Ascending aorta (tissue), 2 donors: ENCODE results near the gene MCC. TPM values are rescaled to one million over a fixed set of nuclear protein-coding genes. Genes with fewer than 3 reads are reported as not detected.

ENCODE experiments used
- DNase-seq, 2 donors: peaks; one replicate each; pipeline ENCODE4 v3.0.0-alpha.2; 2019; ENCODE audit warnings: low spot score in 2 of 2
- H3K27ac ChIP-seq, 2 donors: fragments of 200-600 bp; sonication (generic); one replicate each; pipeline ENCODE4 v1.5.1; 2016 to 2017; ENCODE audit warnings: mild to moderate bottlenecking in 1 of 2
- H3K27me3 ChIP-seq: fragments of 200-600 bp; sonication (generic); one replicate; pipeline ENCODE4 v1.5.1; 2017
- H3K36me3 ChIP-seq, 2 donors: fragments of 200-600 bp; sonication (generic); one replicate each; pipeline ENCODE4 v1.5.1; 2016
- H3K4me1 ChIP-seq, 2 donors: fragments of 200-600 bp; sonication (generic); one replicate each; pipeline ENCODE4 v1.5.1; 2016 to 2017; ENCODE audit warnings: mild to moderate bottlenecking in 1 of 2
- H3K4me3 ChIP-seq, 2 donors: fragments of 200-600 bp; sonication (generic); one replicate each; pipeline ENCODE4 v1.5.1; 2016 to 2017; ENCODE audit warnings: mild to moderate bottlenecking in 1 of 2
- H3K9me3 ChIP-seq, 2 donors: fragments of 200-600 bp; sonication (generic); one replicate each; pipeline ENCODE4 v1.5.1; 2016
- CTCF ChIP-seq, 3 experiments: fragments of 200-600 bp in 2 of 3; fragments of 450-650 bp in 1 of 3; sonication (generic) in 2 of 3; IDR thresholded peaks; one replicate each; pipeline ENCODE4 v1.5.1; 2016 to 2019; ENCODE audit warnings: antibody characterized with exemption in 3 of 3, mild to moderate bottlenecking in 1 of 3, moderate library complexity in 1 of 3
- intact Hi-C: fragments of 100-400 bp; cut with DNase I; formaldehyde crosslinking; loops from one replicate; pipeline ENCODE4 v1.15.1; 2023
- total RNA-seq: library from RNA; depleted of rRNA; stranded (reverse); fragments of >200 nt; gene quantifications from one replicate; pipeline ENCODE4 v1.1.0, GENCODE V29; 2016

MCC gene
- total RNA-seq, 1 donor from 2014 or later = 67.9 TPM

- no peak for TF ChIP-seq CTCF (IDR thresholded peaks at IDR 0.05)
- Histone ChIP-seq H3K9me3 (no peaks in the 10 kb centered on the region), H3K4me3 (no peak overlapping the region), H3K27ac (no peak overlapping the region), H3K4me1 (no peaks in the 10 kb centered on the region), H3K27me3 (no peaks in the 10 kb centered on the region), H3K36me3 (no peaks in the 10 kb centered on the region)
- intact Hi-C loops = no loop called here
- no peak for DNase-seq
These were observed 239.0 kb downstream of the MCC start for GRCh38 chr5:113249206-113249605.

- intact Hi-C loops = no loop called here
- Histone ChIP-seq H3K4me1 (no peaks in the 10 kb centered on the region), H3K27ac (peak overlapping the region; percentile 21 to 23), H3K9me3 (no peaks in the 10 kb centered on the region), H3K36me3 (no peaks in the 10 kb centered on the region), H3K27me3 (no peaks in the 10 kb centered on the region), H3K4me3 (no peak overlapping the region)
- TF ChIP-seq CTCF (IDR thresholded peaks at IDR 0.05) = no peak
- DNase-seq = no peak
These were observed 241.8 kb downstream of the MCC start for GRCh38 chr5:113246361-113246870.

GRCh38 chr5:113245427-113246225, 242.6 kb downstream of the MCC start:
- no peaks in the 10 kb centered on the region for H3K9me3 ChIP-seq
- H3K27ac ChIP-seq = peak overlapping the region; percentile 21 to 46
- no peaks in the 10 kb centered on the region for H3K4me1 ChIP-seq
- no peaks in the 10 kb centered on the region for H3K36me3 ChIP-seq
- intact Hi-C loops = no loop called here
- no peaks in the 10 kb centered on the region for H3K27me3 ChIP-seq
- no peak overlapping the region for H3K4me3 ChIP-seq
- no peak for DNase-seq
- TF ChIP-seq CTCF (IDR thresholded peaks at IDR 0.05) = no peak

GRCh38 chr5:113244966-113245365, 243.3 kb downstream of the MCC start:
- Histone ChIP-seq H3K27ac (peak overlapping the region in 1 of 2 donors; percentile 21), H3K4me1 (no peaks in the 10 kb centered on the region), H3K36me3 (no peaks in the 10 kb centered on the region), H3K9me3 (no peaks in the 10 kb centered on the region), H3K4me3 (no peak overlapping the region), H3K27me3 (no peaks in the 10 kb centered on the region)
- intact Hi-C loops = no loop called here
- no peak for DNase-seq
- TF ChIP-seq CTCF (IDR thresholded peaks at IDR 0.05) = no peak

- Histone ChIP-seq H3K27me3 (no peaks in the 10 kb centered on the region), H3K27ac (no peak overlapping the region), H3K36me3 (no peaks in the 10 kb centered on the region), H3K9me3 (no peaks in the 10 kb centered on the region), H3K4me3 (no peak overlapping the region), H3K4me1 (no peaks in the 10 kb centered on the region)
- DNase-seq = no peak
- TF ChIP-seq CTCF (IDR thresholded peaks at IDR 0.05) = no peak
- intact Hi-C loops = no loop called here
These were observed 244.9 kb downstream of the MCC start for GRCh38 chr5:113243349-113243664.
